D721Med (cell line): ENCODE data around the gene CHCHD3.

Source experiments
- DNase-seq: peaks from one replicate; pipeline ENCODE4 v3.0.0; 2011; ENCODE audit warnings: low spot score; ENCODE audit not compliant: insufficient read length
- FAIRE-seq: peaks from 2 replicates; lab custom pipeline; 2011; peaks lifted over from hg19 to GRCh38; lab: Jason Lieb, UNC
- CTCF ChIP-seq: IDR thresholded peaks from 2 replicates; pipeline ENCODE4 v1.5.1; 2012; ENCODE audit warnings: mild to moderate bottlenecking, control low read depth; ENCODE audit not compliant: insufficient read depth; ENCODE audit errors: missing control alignments

CHCHD3 gene

GRCh38 chr7:132861424-132861823, 220.5 kb downstream of the CHCHD3 start:
- TF ChIP-seq CTCF: no peak
- DNase-seq (no peak), FAIRE-seq (no peak)

GRCh38 chr7:132859199-132859598, 222.7 kb downstream of the CHCHD3 start:
- TF ChIP-seq CTCF: no peak
- DNase-seq (no peak), FAIRE-seq (no peak)

GRCh38 chr7:132858760-132859159, 223.1 kb downstream of the CHCHD3 start:
- no peak for FAIRE-seq
- no peak for DNase-seq
- TF ChIP-seq CTCF: no peak

GRCh38 chr7:132858251-132858650, 223.6 kb downstream of the CHCHD3 start:
- TF ChIP-seq CTCF: no peak
- DNase-seq (no peak), FAIRE-seq (no peak)

GRCh38 chr7:132857703-132858102, 224.2 kb downstream of the CHCHD3 start:
- TF ChIP-seq CTCF: no peak
- FAIRE-seq: no peak
- no peak for DNase-seq

- TF ChIP-seq CTCF: no peak
- DNase-seq: no peak
- FAIRE-seq: no peak
Measured at GRCh38 chr7:132857031-132857430, 224.9 kb downstream of the CHCHD3 start.

GRCh38 chr7:132856416-132856815, 225.5 kb downstream of the CHCHD3 start:
- no peak for FAIRE-seq

More at GRCh38 chr7:132856416-132856815, 225.5 kb downstream of the CHCHD3 start:
- DNase-seq: no peak
- no peak for TF ChIP-seq CTCF
